Vagina (tissue), 2 donors: ENCODE results near the gene COL23A1.

ENCODE experiments used
- CTCF ChIP-seq, 3 experiments: fragments of 450-650 bp in 2 of 3; fragments of 200-600 bp in 1 of 3; sonication (generic) in 1 of 3; IDR thresholded peaks; one replicate each; pipeline ENCODE4 v1.5.1; 2017 to 2019; ENCODE audit warnings: antibody characterized with exemption in 3 of 3, mild to moderate bottlenecking in 2 of 3, moderate library complexity in 2 of 3
- POLR2A ChIP-seq, 2 donors: fragments of 450-650 bp; IDR thresholded peaks; one replicate each; pipeline ENCODE4 v1.6.1; 2017; ENCODE audit warnings: antibody characterized with exemption in 2 of 2, mild to moderate bottlenecking in 2 of 2, moderate library complexity in 2 of 2
- POLR2AphosphoS5 ChIP-seq, 2 donors: sonication (generic); formaldehyde crosslinking; IDR thresholded peaks; one replicate each; pipeline ENCODE4 v1.9.0; 2017; ENCODE audit warnings: antibody characterized with exemption in 2 of 2, mild to moderate bottlenecking in 2 of 2, low read depth in 1 of 2; ENCODE audit not compliant: insufficient read depth in 1 of 2

- TF ChIP-seq CTCF (IDR thresholded peaks at IDR 0.05) (no peak), POLR2AphosphoS5 (IDR thresholded peaks at IDR 0.05; ENCODE audit: insufficient read depth in 1 of 2, low read depth in 1 of 2) (no peak), POLR2A (IDR thresholded peaks at IDR 0.05) (no peak)
Observed at GRCh38 chr5:178496642-178497041, 93.6 kb downstream of the COL23A1 start.
